Epidermal melanocyte (primary cell): ENCODE data around the gene PLCB4.

Source experiments
- DNase-seq: peaks from one replicate; pipeline ENCODE4 v3.0.0; 2011; ENCODE audit warnings: low spot score; ENCODE audit not compliant: insufficient read length

Gene PLCB4

DNA sequence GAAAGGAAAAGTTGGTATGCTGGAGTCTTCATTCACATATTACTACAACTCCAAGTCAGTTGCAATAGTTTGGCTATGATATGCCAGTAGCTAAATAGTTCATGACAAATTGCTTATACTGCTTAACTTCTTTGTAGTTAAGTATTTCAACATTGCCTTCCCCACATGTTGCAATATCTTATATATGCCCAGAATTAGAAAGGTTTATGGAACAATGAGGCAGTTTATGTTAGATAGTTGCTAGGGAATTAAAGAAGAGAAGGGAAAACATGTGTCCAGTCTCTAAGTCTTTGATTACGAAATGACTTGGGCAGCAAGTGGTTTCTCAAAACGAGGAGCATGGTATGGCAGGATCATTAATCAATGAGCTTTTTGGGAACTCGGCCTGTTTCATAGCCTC, 145.8 kb downstream of the PLCB4 start:
- no peak for DNase-seq

DNA sequence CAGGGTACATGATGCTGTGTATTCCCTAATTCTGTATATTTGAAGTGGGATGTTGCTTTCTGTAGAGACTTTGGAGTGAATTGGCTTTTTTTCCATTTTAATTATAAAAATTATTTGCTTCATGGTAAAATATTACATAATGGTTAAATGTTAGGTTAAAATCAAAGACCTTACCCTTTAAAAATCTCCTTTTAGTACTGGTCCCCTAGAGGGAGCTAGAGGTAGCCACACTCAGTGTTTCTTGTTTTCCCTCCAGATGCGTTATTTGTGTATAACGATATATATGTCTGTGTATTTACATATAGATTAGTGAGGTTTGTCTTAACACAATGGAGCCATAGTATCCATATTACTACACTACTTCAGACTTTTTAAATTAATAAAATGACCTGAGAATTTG, 146.7 kb downstream of the PLCB4 start:
- no peak for DNase-seq

GRCh38 chr20:9218531-9218961, 149.7 kb downstream of the PLCB4 start:
- no peak for DNase-seq

- DNase-seq = no peak
Measured at GRCh38 chr20:9220874-9221547, 152.1 kb downstream of the PLCB4 start.

DNA sequence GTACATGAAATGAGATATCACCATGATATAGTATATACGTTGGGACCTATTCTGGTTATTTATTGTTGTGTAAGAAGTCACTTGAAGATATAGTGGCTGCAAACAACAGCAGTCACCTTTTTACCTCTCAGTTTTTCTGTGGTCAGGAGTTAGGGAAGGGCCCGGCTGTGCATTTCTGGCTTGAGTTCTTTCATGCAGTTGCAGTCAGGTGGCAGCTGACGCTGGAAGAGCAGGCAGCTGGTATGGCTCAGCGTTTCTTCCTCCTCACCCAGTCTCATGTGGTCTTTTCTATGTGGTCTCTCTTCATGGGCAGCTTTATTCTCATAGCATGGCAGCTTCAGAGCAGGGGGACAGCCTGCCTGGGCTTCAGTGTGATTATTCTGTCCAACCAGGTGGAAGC, 154.4 kb downstream of the PLCB4 start:
- no peak for DNase-seq

- DNase-seq = no peak
Measured at GRCh38 chr20:9225879-9226278, 157.0 kb downstream of the PLCB4 start.

DNA sequence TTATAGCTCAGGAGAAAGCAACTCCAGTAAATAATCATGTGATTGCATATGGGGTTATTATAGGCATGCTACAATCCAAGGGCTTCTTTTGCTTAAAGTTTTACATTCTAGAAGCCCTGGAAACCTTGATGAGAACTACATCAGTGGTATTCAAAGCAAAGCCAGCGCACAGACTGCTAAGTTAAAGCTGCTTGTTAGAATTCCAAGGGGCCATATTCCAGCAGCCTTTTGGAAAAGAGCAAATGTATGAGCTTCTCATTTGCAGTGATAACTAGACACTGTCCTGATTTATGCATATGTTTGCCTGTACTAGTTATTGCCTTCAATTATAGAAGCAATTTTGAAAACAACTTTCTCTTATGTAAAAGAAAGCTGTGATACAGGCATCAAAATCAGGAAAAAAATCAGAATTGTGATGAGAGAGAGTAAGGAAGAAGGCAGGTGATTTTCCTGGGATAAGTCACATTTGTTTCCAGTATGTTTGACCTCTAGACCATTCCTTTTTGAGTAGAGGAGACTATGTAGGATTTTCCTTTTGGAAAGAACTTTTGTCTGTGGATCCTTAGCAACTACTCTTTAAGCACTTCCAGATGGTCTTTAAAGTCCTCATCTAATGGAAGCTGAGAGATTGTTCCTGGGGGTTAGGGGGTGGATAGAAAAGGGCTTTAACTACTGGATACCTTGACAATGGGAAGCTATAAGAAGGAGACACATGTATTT, 159.2 kb downstream of the PLCB4 start:
- no peak for DNase-seq

DNA sequence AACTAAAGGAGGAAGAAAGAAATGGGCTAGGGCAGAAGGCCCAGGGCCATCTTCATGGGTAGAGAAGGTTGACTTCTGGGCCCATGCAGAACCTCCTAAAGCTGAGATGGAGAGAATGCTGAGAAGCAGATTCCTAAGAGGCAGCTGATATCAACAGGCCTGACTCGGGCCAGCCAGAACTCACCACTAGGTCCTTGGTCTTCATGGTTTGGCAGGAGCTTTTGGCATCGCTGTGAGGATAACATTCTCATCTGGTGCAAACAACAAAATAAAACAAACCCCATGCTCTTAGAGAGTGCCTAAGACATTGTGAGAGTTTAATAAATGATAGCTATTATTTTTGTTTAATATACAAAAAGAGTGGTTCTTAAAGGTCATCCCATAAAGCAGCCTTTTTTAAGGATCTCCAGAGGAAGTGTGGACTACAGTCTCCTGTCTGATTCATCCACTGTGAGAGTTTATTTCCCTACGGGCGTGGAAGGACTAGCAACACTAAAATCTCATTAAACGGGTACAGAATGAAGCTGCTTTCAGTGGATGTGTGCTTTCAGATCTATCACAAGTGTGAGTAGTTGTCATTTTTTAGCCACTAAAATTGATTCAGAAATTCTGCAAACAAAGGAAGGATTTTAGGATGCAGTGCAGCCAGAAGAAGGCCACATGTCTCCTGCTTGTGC, 160.0 kb downstream of the PLCB4 start:
- no peak for DNase-seq

- no peak for DNase-seq
Measured at GRCh38 chr20:9230406-9230805, 161.5 kb downstream of the PLCB4 start.

GRCh38 chr20:9233804-9234203, 164.9 kb downstream of the PLCB4 start:
- no peak for DNase-seq

DNA sequence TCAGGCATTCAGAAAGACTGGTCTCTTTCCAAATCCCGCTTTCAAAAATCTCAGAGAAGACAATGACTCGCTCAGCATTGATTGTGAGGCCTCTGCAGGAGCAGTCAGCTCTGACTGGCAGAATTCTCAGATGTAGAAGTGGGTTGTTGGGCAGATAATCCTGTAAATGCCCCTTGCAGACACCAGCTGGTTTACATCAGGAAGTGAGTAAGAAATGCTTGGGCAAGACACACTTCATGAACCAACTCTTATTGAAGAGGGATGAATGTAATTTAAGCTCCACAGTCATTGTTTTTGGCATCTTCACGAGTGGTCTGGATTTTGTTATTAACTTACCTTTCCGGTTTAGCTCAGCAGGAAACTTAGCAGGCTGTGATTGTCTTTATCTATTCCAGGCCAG, 166.6 kb downstream of the PLCB4 start:
- no peak for DNase-seq

DNA sequence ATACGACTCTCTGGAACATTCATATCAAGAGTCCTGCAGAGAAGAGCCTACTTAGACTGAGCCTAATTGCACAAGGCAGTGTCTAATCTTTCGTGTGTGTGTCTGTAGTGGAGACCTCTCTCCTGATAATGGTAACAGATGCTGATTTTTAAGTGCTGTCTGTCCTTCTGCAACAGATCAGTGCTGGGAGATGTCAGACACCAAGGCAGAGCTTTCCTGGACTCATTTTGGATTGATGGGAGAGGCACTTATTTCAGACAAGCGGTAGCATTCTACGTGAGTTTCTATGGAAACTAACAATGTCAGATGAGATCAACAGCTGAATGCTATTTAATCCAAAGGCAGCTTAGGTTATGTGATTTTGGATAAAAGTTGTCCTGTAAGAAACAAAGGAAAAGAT, 167.6 kb downstream of the PLCB4 start:
- no peak for DNase-seq

- no peak for DNase-seq
Measured at GRCh38 chr20:9241232-9241692, 172.4 kb downstream of the PLCB4 start.

GRCh38 chr20:9241721-9242427, 173.0 kb downstream of the PLCB4 start:
- DNase-seq = no peak

DNA sequence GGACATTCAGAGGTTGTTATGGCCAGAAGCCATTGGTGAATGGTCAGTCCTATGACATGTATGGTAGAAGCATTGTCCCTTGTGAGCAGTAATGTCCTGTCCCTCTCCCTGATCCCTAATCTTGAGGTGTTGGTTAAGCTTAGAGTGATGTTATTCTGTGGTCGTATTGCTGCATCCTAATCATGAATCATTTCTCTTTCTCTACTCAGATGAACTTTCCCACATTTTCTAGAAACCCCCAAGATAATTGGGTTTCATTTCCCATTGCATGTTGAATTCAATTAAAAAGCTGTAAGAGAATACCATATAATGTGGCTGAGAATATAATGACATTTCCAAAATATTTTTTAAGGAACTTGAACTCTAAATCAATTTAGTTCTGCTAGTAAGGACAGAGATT, 175.1 kb downstream of the PLCB4 start:
- DNase-seq = no peak

DNA sequence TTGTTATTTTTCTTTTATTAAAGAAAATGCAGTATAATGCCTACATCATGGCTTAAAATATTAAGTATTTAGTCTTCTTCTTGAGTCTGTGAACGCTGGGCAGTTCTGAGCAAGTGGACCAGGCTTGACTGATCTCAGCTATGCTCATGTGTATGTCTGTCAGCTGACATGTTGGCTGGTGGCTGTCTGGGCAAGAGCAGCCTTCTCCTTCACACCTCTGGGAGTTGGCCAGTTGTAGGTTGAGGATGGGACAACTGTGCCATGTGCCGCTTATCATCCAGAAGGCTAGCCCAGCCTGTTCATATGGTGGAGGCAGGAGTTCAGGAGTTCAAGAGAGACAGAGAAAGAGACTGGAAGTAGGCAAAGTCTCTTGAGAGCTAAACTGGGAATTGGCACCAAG, 175.9 kb downstream of the PLCB4 start:
- no peak for DNase-seq

GRCh38 chr20:9246731-9247130, 177.8 kb downstream of the PLCB4 start:
- DNase-seq = no peak

DNA sequence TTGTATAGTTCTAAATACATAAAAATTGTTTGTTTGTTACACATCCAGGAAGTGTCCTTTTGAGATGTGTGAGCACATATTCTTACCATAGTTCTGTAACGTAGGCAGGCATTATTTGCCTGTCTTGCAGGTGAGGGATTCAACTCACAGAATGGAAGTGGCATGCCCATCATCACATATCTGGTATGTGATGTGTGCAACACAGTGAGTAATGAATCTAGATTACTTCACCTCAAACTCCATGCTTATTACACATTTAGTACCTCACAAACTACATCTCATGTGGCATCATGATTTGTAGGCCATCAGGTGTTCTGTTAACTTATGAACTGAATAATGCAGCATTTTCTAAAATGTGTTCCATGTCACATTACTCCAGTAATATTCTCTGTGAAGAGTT, 181.6 kb downstream of the PLCB4 start:
- no peak for DNase-seq

GRCh38 chr20:9253006-9253539, 184.2 kb downstream of the PLCB4 start:
- no peak for DNase-seq

GRCh38 chr20:9255171-9255570, 186.3 kb downstream of the PLCB4 start:
- DNase-seq = no peak

DNA sequence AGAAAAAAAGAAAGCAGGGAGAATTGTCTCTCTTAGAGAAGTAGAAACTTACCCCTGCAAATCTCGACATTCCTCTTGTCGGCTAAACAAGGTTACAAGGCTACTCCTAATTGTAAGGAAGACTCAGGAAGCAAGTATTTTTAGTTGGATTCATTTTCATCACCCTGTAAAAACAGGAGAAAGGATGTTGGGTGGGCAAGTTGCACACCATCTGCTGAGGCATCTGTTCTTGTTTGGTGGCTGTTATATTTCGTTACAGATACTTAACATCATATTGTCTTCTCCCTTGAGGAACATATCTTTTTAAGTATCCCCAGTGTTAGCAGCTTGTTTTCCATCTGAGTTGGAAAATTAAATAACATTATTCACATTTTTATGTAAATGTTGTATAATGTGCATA, 187.5 kb downstream of the PLCB4 start:
- no peak for DNase-seq

GRCh38 chr20:9258901-9259300, 190.0 kb downstream of the PLCB4 start:
- DNase-seq = no peak
